HT1080 (cell line): ENCODE data around the gene TNNT3. TPM values are rescaled to one million over a fixed set of nuclear protein-coding genes. Genes with fewer than 3 reads are reported as not detected.
"Not testable (repeated sequence)": the region's sequence is repeated elsewhere in the genome, so short reads cannot be mapped to it uniquely, and the experiment has no call there.

Experiments
- DNase-seq: peaks from one replicate; pipeline ENCODE4 v3.0.0-alpha.2; 2015; ENCODE audit warnings: low read depth
- polyA plus RNA-seq, 2 experiments: library from polyadenylated mRNA; depleted of rRNA; stranded (reverse); fragments of >200 nt; gene quantifications; 2 replicates each; pipeline ENCODE4 v1.2.3, GENCODE V29; 2015
- total RNA-seq: library from RNA; depleted of rRNA; stranded (reverse); fragments of >200 nt; shearing (Covaris generic); gene quantifications from 2 replicates; pipeline ENCODE4 v1.2.3, GENCODE V29; 2014; rRNA removed

TNNT3 gene
- total RNA-seq = not detected in 2 replicates
- not detected in 2 replicates for polyA plus RNA-seq (2015; cell fraction: cytosol; rRNA removed)
- polyA plus RNA-seq (2015; cell fraction: nucleus; rRNA removed) = not detected in 2 replicates

- no peak for DNase-seq
Measured at GRCh38 chr11:1919391-1920127, at the start of gene TNNT3. TNNT3 (plus strand) TSS chr11:1919703; CDS start chr11:1922875, 3,172 bp downstream.

GRCh38 chr11:1870326-1870696 is 49.2 kb upstream of the TNNT3 start:
- no peak for DNase-seq

GRCh38 chr11:1870721-1871466 is 48.6 kb upstream of the TNNT3 start:
- DNase-seq = no peak

GRCh38 chr11:1871531-1871930 is 48.0 kb upstream of the TNNT3 start:
- DNase-seq = no peak

GRCh38 chr11:1872267-1872985 is 47.1 kb upstream of the TNNT3 start:
- no peak for DNase-seq

- peak; percentile 17 for DNase-seq
Measured at GRCh38 chr11:1873048-1873812, 46.3 kb upstream of the TNNT3 start.

GRCh38 chr11:1873813-1874150 is 45.7 kb upstream of the TNNT3 start:
- DNase-seq = not testable (repeated sequence)

- not testable (repeated sequence) for DNase-seq
Measured at GRCh38 chr11:1874441-1875092, 44.9 kb upstream of the TNNT3 start.

- DNase-seq = peak; percentile 10
Measured at GRCh38 chr11:1875093-1875850, 44.2 kb upstream of the TNNT3 start.

- DNase-seq = not testable (repeated sequence)
Measured at GRCh38 chr11:1875851-1876301, 43.6 kb upstream of the TNNT3 start.

GRCh38 chr11:1876361-1877063 is 43.0 kb upstream of the TNNT3 start:
- no peak for DNase-seq

GRCh38 chr11:1877211-1878136 is 42.0 kb upstream of the TNNT3 start:
- peak; percentile 37 for DNase-seq

- DNase-seq = no peak
Measured at GRCh38 chr11:1878137-1879031, 41.1 kb upstream of the TNNT3 start.

GRCh38 chr11:1879342-1879940 is 40.1 kb upstream of the TNNT3 start:
- no peak for DNase-seq

- DNase-seq = no peak
Measured at GRCh38 chr11:1879941-1880720, 39.4 kb upstream of the TNNT3 start.
